Measurements from ENCODE around the gene THAP4.
A peak's percentile ranks its signal among the peaks of the same experiment; 100 is the strongest.
"Not testable (repeated sequence)": the region's sequence is repeated elsewhere in the genome, so short reads cannot be mapped to it uniquely, and the experiment has no call there.

THAP4 gene

GRCh38 chr2:241595600-241596140 lies 41.3 kb downstream of the THAP4 start:
- POLR2A ChIA-PET, result interaction anchor here (0.6 kb wide), 1 partner anchor 241 kb away, joined by 3 read pairs; no protein-coding TSS in a partner anchor
- no peak overlapping the region for H3K4me3 ChIP-seq (ENCODE audit: low read depth, low read length)
- DNase-seq (ENCODE audit: low read depth, low spot score), result no peak
- peak; percentile 4 for TF ChIP-seq CTCF (IDR thresholded peaks at IDR 0.05; ENCODE audit: insufficient read depth, low read length, missing control alignments)
- CTCF ChIA-PET, result interaction anchor here (0.6 kb wide), 1 partner anchor 18 kb away, joined by 3 read pairs; no protein-coding TSS in a partner anchor

- TF ChIP-seq CTCF (IDR thresholded peaks at IDR 0.05; ENCODE audit: insufficient read depth, low read length, missing control alignments), result no peak
- no peak overlapping the region for H3K4me3 ChIP-seq (ENCODE audit: low read depth, low read length)
- ChIA-PET POLR2A (no interaction called here), CTCF (no interaction called here)
- DNase-seq (ENCODE audit: low read depth, low spot score), result no peak
These were observed 43.7 kb downstream of the THAP4 start for GRCh38 chr2:241593271-241593670.

- ChIA-PET CTCF (no interaction called here), POLR2A (no interaction called here)
- TF ChIP-seq CTCF (IDR thresholded peaks at IDR 0.05; ENCODE audit: insufficient read depth, low read length, missing control alignments), result no peak
- H3K4me3 ChIP-seq (ENCODE audit: low read depth, low read length), result no peak overlapping the region
- DNase-seq (ENCODE audit: low read depth, low spot score), result no peak
These were observed 44.7 kb downstream of the THAP4 start for GRCh38 chr2:241592126-241592845.

GRCh38 chr2:241590496-241591455 lies 46.2 kb downstream of the THAP4 start:
- H3K4me3 ChIP-seq (ENCODE audit: low read depth, low read length); DNase-seq (ENCODE audit: low read depth, low spot score); CTCF ChIA-PET: not testable (repeated sequence)
- POLR2A ChIA-PET, result interaction anchor here (0.9 kb wide), 1 partner anchor 20 kb away, joined by 3 read pairs; no protein-coding TSS in a partner anchor

- DNase-seq (ENCODE audit: low read depth, low spot score); POLR2A ChIA-PET; CTCF ChIA-PET; H3K4me3 ChIP-seq (ENCODE audit: low read depth, low read length): not testable (repeated sequence)
These were observed 47.1 kb downstream of the THAP4 start for GRCh38 chr2:241589863-241590262.

- POLR2A ChIA-PET, result no interaction called here
- H3K4me3 ChIP-seq (ENCODE audit: low read depth, low read length), result no peak overlapping the region
- TF ChIP-seq CTCF (IDR thresholded peaks at IDR 0.05; ENCODE audit: insufficient read depth, low read length, missing control alignments), result no peak
- DNase-seq (ENCODE audit: low read depth, low spot score), result no peak
- CTCF ChIA-PET, result no interaction called here
These were observed 50.2 kb downstream of the THAP4 start for GRCh38 chr2:241586564-241587264.
